Neural crest cell (in vitro differentiated cells): ENCODE results near the gene IL6. TPM values are rescaled to one million over a fixed set of nuclear protein-coding genes. Genes with fewer than 3 reads are reported as not detected.
"Not testable (repeated sequence)": the region's sequence is repeated elsewhere in the genome, so short reads cannot be mapped to it uniquely, and the experiment has no call there.

Experiments
- DNase-seq: peaks from one replicate; pipeline ENCODE4 v3.0.0; 2021; ENCODE audit warnings: low read depth, mixed read lengths, low spot score
- H3K27ac Mint-ChIP-seq: one replicate; pipeline ENCODE4 v1.8.0; 2021; ENCODE audit warnings: mild to moderate bottlenecking, mixed read lengths; ENCODE audit not compliant: unreplicated experiment
- H3K27me3 Mint-ChIP-seq: 2 replicates; pipeline ENCODE4 v1.8.0; 2021; ENCODE audit warnings: low read depth, mild to moderate bottlenecking, mixed read lengths
- H3K36me3 Mint-ChIP-seq: 2 replicates; pipeline ENCODE4 v1.8.0; 2021; ENCODE audit warnings: low read depth, mild to moderate bottlenecking, mixed read lengths
- H3K4me1 Mint-ChIP-seq: 2 replicates; pipeline ENCODE4 v1.8.0; 2021; ENCODE audit warnings: mixed read lengths
- H3K4me3 Mint-ChIP-seq: one replicate; pipeline ENCODE4 v1.8.0; 2021; ENCODE audit warnings: mild to moderate bottlenecking, mixed read lengths
- H3K9me3 Mint-ChIP-seq: 2 replicates; pipeline ENCODE4 v1.8.0; 2021; ENCODE audit warnings: mixed read lengths
- long read RNA-seq: library from polyadenylated mRNA; unstranded; transcript quantifications from one replicate; pipeline ENCODE4 v2.0.0, GENCODE V29; 2020
- total RNA-seq: library from RNA; stranded (reverse); gene quantifications from 2 replicates; pipeline ENCODE4 v1.2.1, GENCODE V29; 2021
- TF ChIP-seq, protein P1 (sequence below): fragments of 200-600 bp; sonication (generic); conservative IDR thresholded peaks from 2 replicates; pipeline ENCODE4 v1.5.0; 2021; ENCODE audit warnings: antibody characterized with exemption, mild to moderate bottlenecking

The IL6 gene
- not detected in 2 replicates for total RNA-seq
- long read RNA-seq: 0 reads

- TF ChIP-seq, protein P1, sequence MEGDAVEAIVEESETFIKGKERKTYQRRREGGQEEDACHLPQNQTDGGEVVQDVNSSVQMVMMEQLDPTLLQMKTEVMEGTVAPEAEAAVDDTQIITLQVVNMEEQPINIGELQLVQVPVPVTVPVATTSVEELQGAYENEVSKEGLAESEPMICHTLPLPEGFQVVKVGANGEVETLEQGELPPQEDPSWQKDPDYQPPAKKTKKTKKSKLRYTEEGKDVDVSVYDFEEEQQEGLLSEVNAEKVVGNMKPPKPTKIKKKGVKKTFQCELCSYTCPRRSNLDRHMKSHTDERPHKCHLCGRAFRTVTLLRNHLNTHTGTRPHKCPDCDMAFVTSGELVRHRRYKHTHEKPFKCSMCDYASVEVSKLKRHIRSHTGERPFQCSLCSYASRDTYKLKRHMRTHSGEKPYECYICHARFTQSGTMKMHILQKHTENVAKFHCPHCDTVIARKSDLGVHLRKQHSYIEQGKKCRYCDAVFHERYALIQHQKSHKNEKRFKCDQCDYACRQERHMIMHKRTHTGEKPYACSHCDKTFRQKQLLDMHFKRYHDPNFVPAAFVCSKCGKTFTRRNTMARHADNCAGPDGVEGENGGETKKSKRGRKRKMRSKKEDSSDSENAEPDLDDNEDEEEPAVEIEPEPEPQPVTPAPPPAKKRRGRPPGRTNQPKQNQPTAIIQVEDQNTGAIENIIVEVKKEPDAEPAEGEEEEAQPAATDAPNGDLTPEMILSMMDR: no peak
- H3K4me3 Mint-ChIP-seq: no peak within 1 kb of the TSS
- no peaks in the 10 kb centered on the region for H3K36me3 Mint-ChIP-seq
- H3K9me3 Mint-ChIP-seq: no peaks in the 10 kb centered on the region
- DNase-seq: peak; percentile 14
- peaks cover 14% of the 10 kb centered on the region for H3K4me1 Mint-ChIP-seq
- H3K27me3 Mint-ChIP-seq: peaks cover 23% of the 10 kb centered on the region
- H3K27ac Mint-ChIP-seq: no peak within 1 kb of the TSS
Measured at GRCh38 chr7:22726907-22727713, at the start of gene IL6. TSS of gene IL6 (plus strand) at chr7:22727200. CDS start at chr7:22727263, 63 bp downstream.

GRCh38 chr7:22677263-22677662 is 49.7 kb upstream of the IL6 start:
- H3K9me3 Mint-ChIP-seq, H3K4me3 Mint-ChIP-seq, H3K27ac Mint-ChIP-seq, DNase-seq, H3K36me3 Mint-ChIP-seq, H3K4me1 Mint-ChIP-seq, H3K27me3 Mint-ChIP-seq: not testable (repeated sequence)

DNA sequence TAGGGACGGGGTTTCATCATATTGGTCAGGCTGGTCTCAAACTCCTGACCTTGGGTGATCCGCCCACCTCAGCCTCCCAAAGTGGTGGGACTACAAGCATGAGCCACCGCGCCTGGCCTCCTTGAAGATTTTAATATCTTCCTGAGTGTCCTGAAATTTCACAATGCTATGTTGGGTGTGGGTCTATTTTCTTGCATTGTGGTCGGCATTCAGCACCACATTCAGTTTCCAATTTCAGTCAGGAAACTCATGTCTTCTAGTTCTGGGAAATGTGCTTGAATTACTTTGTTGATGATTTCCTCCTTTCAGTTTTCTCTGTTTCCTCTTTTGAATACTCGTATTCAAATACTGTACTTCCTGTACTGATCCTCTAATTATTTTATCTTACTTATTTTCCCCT is 49.3 kb upstream of the IL6 start:
- TF ChIP-seq, protein P1: no peak
- Mint-ChIP-seq H3K4me1 (peaks cover under 1% of the 10 kb centered on the region), H3K4me3 (no peak overlapping the region), H3K9me3 (no peaks in the 10 kb centered on the region), H3K36me3 (no peaks in the 10 kb centered on the region), H3K27ac (no peak overlapping the region), H3K27me3 (no peaks in the 10 kb centered on the region)
- no peak for DNase-seq

GRCh38 chr7:22680482-22680911 is 46.5 kb upstream of the IL6 start:
- no peak for DNase-seq
- Mint-ChIP-seq H3K9me3 (peaks cover 3% of the 10 kb centered on the region), H3K4me3 (no peak overlapping the region), H3K36me3 (no peaks in the 10 kb centered on the region), H3K27me3 (no peaks in the 10 kb centered on the region), H3K27ac (no peak overlapping the region), H3K4me1 (no peaks in the 10 kb centered on the region)
- TF ChIP-seq, protein P1: no peak

DNA sequence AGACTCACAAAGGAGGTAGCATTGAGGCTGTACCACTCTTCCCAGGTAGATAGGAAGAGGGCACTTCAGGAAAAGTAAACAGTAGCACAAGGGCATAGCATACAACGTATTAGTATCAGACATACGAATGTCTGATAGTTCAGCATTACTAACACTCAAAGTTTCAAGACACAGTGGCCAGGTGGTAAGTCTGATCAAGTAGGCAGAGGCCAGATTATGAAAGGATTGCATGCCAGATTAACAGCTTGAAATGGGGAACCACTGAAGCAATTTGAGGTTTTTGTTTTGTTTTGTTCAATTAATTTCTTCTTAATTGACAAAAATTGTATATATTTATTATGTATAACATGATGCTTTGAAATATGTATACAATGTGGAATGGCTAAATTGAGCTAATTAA is 45.7 kb upstream of the IL6 start:
- no peak for DNase-seq
- Mint-ChIP-seq H3K36me3 (no peaks in the 10 kb centered on the region), H3K4me1 (no peaks in the 10 kb centered on the region), H3K9me3 (peaks cover 3% of the 10 kb centered on the region), H3K4me3 (no peak overlapping the region), H3K27me3 (no peaks in the 10 kb centered on the region), H3K27ac (no peak overlapping the region)
- TF ChIP-seq, protein P1: no peak

DNA sequence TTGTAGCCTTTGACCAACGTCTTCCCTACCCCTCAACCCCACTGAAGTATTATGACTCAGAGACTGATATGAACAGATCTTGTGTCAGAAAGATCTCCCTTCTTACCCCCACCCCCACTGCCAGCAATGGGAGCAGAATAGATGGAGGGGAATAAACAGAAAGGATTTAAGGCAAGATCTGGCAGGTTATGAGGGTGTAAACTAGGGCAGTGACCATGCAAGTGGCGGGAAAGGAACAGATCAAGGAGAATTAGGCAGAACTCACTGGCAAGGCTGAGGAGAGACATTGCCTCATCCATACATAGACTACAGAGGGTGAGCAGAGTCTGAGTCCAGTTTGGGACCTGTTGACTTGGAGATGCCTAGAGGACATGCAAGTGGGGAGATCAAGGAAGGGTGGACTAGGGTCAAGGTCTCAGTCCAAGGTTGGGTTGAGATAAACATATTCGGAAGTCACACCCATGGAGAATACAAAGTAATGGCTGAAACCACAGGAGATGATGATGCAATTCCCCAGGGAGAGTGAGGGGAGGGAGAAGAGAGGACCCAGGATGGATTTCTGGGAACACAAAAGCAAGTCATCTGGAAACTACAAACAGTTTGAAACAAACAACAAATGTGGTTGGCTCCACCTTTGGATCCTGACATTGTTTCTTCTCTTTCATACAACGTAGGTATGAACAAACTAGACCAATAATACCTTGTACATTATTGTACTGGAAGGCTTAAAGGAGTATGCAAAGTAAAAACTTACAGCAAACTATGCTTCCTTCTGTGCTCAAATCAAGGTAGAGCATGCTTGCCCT is 44.9 kb upstream of the IL6 start:
- no peaks in the 10 kb centered on the region for H3K27me3 Mint-ChIP-seq
- TF ChIP-seq, protein P1: no peak
- peaks cover 3% of the 10 kb centered on the region for H3K9me3 Mint-ChIP-seq
- H3K4me3 Mint-ChIP-seq: no peak overlapping the region
- no peaks in the 10 kb centered on the region for H3K4me1 Mint-ChIP-seq
- H3K36me3 Mint-ChIP-seq: no peaks in the 10 kb centered on the region
- no peak for DNase-seq
- no peak overlapping the region for H3K27ac Mint-ChIP-seq
